CD4-positive, alpha-beta T cell treated with Interleukin-15 for 4 hours (primary cell): ENCODE measurements around the gene PRKAG2.

Experiments
- DNase-seq: peaks from one replicate; pipeline ENCODE4 v3.0.0-alpha.2; 2020; ENCODE audit warnings: low spot score

Gene PRKAG2

DNA sequence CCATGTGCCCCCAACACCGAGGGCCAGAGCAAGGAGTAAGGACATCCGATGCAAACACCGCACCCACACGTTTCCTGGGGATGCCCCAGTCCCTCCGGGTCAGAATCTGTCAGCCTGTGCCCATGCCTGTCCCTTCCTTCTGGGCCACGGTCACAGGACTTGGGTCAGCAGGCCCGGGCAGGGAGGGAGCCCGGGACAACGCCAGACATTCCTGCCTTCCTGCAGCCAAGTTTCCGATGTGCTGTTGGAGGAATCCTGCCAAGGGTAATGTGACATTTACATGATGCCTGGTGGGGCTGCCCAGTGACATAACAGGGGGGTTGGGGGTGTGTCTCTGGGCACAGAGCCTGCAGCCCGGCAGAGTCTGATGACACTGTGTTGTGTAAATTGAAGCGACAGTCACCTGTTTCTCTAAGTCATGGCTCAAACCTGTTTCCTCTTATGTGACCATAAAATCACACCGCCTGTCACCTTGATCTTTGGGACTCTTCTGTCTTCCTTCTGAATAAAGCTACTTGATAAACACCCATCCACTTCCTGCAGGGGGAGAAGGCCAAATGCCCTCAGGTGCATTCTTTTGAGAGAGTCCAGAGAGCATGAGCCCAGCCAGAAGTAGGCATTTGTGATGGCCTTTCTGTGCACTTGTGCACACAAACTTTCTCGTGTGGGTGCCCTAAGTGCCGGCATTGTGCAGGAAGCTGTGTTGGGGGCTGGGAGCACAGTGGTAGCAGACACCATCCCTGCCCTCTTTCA lies 181.9 kb downstream of the PRKAG2 start:
- DNase-seq: no peak

- no peak for DNase-seq
These were observed 182.5 kb downstream of the PRKAG2 start for GRCh38 chr7:151694441-151694827.

GRCh38 chr7:151693140-151693539 lies 183.8 kb downstream of the PRKAG2 start:
- no peak for DNase-seq

DNA sequence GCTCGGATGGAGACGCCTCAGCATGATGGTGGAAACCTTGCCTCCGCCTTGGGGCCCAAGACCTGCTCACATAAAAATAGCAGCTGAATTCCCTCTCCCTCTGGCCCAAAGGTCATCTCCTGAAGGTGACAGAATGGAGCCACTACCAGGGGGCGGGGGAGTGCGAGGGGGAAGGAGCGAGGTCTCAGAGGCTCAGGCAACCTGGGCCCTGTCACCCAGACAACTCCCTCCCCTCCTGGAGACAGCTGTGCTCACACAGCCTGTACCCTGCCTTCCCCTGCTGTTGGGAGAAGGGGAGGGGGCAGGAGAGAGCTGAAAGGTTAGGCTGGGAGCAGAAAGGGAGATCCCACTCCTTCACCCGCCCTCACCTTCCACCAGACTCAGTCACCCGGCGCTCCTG lies 184.2 kb downstream of the PRKAG2 start:
- no peak for DNase-seq

GRCh38 chr7:151691449-151691848 lies 185.5 kb downstream of the PRKAG2 start:
- DNase-seq: no peak

DNA sequence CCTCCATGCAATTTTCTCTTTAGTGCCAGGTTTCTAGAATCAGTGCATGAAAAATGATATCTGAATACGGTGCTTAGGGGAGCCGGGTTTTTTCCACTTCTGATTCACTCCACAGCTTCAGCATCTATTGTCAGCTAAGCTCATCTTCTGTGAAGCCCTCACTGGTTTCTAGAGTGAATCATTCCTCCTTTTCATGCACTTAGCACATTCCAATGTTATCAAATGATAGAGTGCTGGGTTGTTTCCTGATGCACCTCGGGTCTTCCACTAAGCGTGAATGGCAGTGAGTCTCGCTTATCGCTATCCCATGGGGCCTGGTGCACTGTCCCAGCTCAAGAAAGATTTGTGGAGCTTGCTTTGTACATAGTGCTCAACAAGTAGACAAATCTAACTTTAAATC lies 186.3 kb downstream of the PRKAG2 start:
- no peak for DNase-seq

DNA sequence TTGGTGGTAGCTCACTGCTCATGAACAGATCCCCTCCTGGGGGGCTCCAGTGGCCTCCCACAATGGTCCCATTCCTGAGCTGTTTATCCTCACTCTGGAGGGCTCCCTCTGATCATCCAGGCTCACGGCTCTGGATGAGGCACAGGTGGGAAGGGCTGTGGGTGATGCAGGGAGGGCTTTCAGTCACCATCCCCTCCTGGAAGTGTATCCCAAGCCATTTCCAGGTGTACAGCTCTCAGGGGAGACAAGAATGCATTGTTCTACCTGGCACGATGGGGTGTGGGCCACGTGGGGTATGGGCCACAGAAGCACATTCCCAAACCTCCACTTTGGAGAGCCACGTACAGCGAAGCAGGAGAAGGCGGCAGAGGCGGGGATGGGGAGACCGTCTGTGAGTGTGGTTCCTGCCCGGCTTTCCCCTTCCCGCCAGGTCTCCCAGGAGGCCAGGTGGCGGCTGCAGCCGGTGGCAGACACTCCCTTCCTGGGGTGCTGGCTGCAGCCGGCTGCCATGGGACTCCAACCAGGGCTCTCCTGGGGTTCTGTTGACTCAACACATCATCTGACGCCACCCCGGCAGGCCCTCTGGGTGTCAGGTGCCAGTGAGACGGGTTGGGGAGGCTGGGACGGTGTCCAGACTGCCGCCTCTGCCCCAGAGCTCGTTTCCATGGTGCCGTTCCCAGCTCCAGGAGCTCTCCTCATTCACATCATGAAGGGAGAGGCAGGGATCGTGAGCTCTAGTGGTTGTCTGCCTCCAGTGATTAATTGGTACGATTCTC lies 187.5 kb downstream of the PRKAG2 start:
- DNase-seq: no peak

GRCh38 chr7:151688236-151688780 lies 188.6 kb downstream of the PRKAG2 start:
- no peak for DNase-seq

- DNase-seq: no peak
These were observed 189.2 kb downstream of the PRKAG2 start for GRCh38 chr7:151687523-151688235.

- no peak for DNase-seq
These were observed 190.1 kb downstream of the PRKAG2 start for GRCh38 chr7:151686826-151687225.

GRCh38 chr7:151686016-151686766 lies 190.7 kb downstream of the PRKAG2 start:
- DNase-seq: no peak

DNA sequence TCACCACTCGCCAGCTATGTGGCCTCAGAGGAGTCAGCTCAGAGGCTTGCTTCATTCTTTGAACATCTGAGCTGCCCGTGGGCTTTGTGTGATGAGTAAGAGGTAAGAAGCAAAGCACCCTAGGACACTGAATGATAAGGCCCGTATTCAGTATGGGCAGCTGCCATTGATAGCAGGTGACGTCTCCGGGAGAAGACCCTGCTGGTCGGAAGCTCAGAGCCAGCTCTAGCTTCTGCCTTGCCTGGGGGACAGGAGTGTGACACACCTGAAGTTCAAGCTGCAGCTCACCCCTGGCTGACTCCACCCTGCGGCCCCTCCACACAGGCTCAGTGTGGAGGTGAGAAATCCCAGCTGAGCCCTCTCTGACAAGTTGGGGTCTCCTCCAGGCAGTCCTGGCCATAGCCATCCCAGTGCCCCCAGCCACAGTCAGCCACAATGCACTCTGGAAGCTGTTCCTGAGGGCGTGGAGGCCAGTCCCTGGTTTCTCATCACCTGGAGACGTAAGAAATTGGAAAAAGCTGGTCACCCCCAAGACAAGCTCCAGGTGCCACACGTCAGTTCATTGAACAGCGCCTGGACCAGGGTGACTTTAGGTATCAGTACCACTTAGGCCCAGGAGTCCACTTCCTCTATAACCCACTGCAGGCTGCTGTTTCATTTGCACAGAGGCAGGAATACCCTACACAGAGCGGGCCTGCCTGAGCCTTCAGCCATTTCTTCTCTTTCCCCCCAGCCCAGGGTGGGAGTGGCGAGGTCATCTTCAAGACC lies 192.3 kb downstream of the PRKAG2 start:
- DNase-seq: no peak

DNA sequence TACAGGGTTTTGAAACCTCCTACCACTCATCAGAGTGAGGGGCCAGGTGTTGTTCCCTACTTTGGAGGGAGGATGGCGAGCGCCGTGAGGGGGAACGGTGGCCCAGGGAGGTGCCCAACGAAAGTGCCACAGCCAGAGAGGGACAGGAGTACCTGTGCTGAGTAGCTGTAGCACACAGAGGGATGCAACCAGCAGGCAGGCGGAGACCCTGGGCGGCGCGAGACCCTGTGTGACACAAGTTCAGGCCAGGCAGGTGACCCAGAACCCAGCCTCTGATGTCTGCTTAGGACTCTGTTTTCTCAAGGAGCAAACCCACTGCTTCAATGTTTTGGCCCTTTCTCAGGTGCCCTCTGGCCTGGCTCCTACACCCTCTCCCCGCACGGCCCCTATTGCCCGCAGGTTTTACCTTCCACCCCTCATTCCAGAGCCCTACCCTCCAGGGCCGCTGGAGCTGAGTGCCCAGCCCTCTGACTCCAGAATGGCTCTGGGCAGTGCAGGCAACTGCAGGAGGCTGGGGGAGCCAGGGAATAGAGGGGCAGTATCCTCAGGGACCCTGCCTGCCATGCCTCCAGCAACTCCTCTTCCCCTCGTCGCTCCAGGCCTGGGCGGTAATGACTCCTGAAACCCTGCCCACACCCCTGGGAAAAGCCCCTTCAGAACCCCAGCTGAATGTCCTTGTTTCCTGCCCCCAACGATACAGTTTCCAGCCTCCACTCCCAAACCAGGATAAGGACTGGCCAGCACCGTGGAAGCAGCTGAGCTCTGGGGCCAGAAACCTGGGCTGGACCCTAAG lies 193.1 kb downstream of the PRKAG2 start:
- no peak for DNase-seq

DNA sequence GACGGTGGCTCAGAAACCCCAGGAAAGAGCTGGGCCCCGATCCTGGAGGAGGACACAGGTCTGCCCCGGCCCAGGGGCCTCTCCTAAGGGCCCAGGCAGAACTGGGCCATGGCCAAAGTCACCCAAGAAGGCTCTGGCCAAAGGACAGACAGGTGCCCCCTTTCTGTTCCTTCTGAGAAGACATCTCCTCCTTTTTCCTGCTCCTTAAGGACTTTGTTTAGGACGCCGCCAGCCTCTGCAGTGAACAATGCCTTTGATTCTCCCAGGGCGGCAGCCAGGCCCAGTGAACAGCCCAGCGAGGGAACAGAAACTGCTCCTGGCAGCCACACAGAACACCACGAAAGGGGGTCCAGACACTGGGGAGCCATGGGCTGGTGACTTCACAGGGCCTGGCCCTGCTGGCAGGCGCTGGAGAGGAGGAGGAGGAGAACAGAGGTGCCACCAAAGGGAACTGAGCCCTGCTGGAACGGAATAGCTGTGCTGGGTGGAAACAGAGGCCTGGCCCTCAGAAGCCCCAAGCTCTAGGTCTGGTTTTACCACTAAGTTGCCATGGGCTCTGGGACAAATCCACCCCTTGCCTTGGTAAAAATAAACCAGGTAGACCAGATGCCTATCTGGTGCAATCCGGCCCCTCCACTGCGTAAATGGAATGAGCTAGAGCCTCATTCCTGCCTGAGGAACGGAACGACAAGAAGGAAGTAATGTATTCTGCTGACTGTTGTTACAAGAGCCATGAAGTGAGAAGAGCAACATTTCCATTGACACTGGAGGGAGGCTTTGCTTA lies 193.9 kb downstream of the PRKAG2 start:
- DNase-seq: no peak

DNA sequence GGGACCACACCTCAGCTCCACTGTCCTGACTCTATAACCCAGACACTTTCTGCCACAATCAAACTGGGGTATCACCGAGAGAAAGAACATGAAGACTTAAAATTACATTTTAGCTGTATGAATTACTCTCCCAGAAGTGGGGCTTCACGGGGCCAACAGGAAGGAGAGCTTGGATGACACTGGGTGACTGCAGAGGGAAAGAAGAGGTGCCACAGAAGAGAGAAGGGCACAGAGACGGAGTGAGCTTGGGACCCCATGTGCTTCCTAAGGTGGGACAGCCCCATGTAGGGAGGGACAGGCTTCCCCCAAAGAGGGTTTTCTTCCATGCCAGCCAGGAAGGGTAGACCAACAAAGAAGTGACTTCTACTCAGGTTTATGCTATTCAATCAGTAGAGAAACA lies 195.2 kb downstream of the PRKAG2 start:
- DNase-seq: no peak

- DNase-seq: no peak
These were observed 196.1 kb downstream of the PRKAG2 start for GRCh38 chr7:151680810-151681209.

- DNase-seq: no peak
These were observed 196.9 kb downstream of the PRKAG2 start for GRCh38 chr7:151679881-151680612.

- no peak for DNase-seq
These were observed 197.7 kb downstream of the PRKAG2 start for GRCh38 chr7:151679071-151679708.
